ENCODE results near the gene SYNJ2BP.

DNA sequence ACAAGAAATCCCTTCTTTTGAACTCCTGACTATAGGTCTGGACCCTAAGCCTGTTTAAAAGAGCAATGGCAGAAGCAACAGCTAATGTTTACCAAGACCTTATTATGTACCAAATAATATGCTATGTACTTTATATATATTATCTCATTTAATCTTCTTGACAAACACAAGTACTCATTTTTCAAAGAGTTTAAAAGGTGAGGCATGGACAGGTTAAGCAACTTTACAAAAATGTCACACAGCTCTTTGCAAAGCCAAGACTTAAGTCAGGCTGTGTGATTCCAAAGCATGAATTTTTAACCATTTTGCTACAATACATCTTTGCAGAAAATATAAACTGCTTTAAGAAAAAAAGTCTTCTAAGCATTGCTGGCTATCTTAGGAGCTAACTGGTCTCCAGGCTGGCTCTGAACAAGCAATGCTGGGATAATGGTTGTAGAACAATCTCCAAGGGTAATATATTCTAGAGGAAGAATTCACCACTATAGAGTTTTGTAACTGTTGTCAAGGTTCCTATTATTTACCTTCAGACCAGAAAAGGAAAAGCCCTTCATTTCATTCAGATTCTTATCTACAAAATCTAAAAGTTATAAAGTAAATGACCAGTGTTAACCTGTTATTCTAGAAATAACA lies 22.1 kb downstream of the SYNJ2BP start:
- TF ChIP-seq, protein P1, sequence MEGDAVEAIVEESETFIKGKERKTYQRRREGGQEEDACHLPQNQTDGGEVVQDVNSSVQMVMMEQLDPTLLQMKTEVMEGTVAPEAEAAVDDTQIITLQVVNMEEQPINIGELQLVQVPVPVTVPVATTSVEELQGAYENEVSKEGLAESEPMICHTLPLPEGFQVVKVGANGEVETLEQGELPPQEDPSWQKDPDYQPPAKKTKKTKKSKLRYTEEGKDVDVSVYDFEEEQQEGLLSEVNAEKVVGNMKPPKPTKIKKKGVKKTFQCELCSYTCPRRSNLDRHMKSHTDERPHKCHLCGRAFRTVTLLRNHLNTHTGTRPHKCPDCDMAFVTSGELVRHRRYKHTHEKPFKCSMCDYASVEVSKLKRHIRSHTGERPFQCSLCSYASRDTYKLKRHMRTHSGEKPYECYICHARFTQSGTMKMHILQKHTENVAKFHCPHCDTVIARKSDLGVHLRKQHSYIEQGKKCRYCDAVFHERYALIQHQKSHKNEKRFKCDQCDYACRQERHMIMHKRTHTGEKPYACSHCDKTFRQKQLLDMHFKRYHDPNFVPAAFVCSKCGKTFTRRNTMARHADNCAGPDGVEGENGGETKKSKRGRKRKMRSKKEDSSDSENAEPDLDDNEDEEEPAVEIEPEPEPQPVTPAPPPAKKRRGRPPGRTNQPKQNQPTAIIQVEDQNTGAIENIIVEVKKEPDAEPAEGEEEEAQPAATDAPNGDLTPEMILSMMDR (IDR thresholded peaks at IDR 0.05; ENCODE audit: insufficient read depth, low read depth, low read length): no peak
- no peak for TF ChIP-seq EZH2 (IDR thresholded peaks at IDR 0.05; ENCODE audit: insufficient read depth, low read length)

Data from astrocyte (in vitro differentiated cells and primary cell).